IPS-18c (cell line): Measurements from ENCODE around the gene TMEM170B.
"Not testable (repeated sequence)": the region's sequence is repeated elsewhere in the genome, so short reads cannot be mapped to it uniquely, and the experiment has no call there.

Experiments used
- H3K4me3 ChIP-seq: 2 replicates; pipeline ENCODE4 v1.7.0; 2013; ENCODE audit warnings: low read depth, mild to moderate bottlenecking, low read length, moderate library complexity; ENCODE audit not compliant: insufficient read depth
- H3K9me3 ChIP-seq: one replicate; pipeline ENCODE4 v1.6.1; 2013; ENCODE audit warnings: mild to moderate bottlenecking, low read length, moderate library complexity; ENCODE audit not compliant: control insufficient read depth, insufficient read depth

The TMEM170B gene

GRCh38 chr6:11525468-11526155 lies 11.9 kb upstream of the TMEM170B start:
- no peaks in the 10 kb centered on the region for H3K9me3 ChIP-seq
- no peak overlapping the region for H3K4me3 ChIP-seq

GRCh38 chr6:11526156-11526505 lies 11.4 kb upstream of the TMEM170B start:
- H3K4me3 ChIP-seq = no peak overlapping the region
- H3K9me3 ChIP-seq = no peaks in the 10 kb centered on the region

- H3K4me3 ChIP-seq = no peak overlapping the region
Observed at GRCh38 chr6:11527274-11527870, 10.2 kb upstream of the TMEM170B start.

GRCh38 chr6:11528996-11529395 lies 8.6 kb upstream of the TMEM170B start:
- no peak overlapping the region for H3K4me3 ChIP-seq
- H3K9me3 ChIP-seq = no peaks in the 10 kb centered on the region

More at GRCh38 chr6:11527274-11527870, 10.2 kb upstream of the TMEM170B start:
- no peaks in the 10 kb centered on the region for H3K9me3 ChIP-seq

GRCh38 chr6:11532097-11532496 lies 5.5 kb upstream of the TMEM170B start:
- no peak overlapping the region for H3K4me3 ChIP-seq
- no peaks in the 10 kb centered on the region for H3K9me3 ChIP-seq

- H3K9me3 ChIP-seq = no peaks in the 10 kb centered on the region
Observed at GRCh38 chr6:11534561-11534960, 3.0 kb upstream of the TMEM170B start.

GRCh38 chr6:11535801-11536230 lies 1.7 kb upstream of the TMEM170B start:
- H3K4me3 ChIP-seq = no peak overlapping the region
- no peaks in the 10 kb centered on the region for H3K9me3 ChIP-seq

More at GRCh38 chr6:11534561-11534960, 3.0 kb upstream of the TMEM170B start:
- no peak overlapping the region for H3K4me3 ChIP-seq

- Histone ChIP-seq H3K9me3 (no peaks in the 10 kb centered on the region), H3K4me3 (peak overlapping the region; percentile 79)
Observed at GRCh38 chr6:11536795-11537194, 754 bp upstream of the TMEM170B start.

- H3K4me3 ChIP-seq = peak overlapping the region; percentile 79
- no peaks in the 10 kb centered on the region for H3K9me3 ChIP-seq
Observed at GRCh38 chr6:11538052-11538818, 686 bp downstream of the TMEM170B start.

GRCh38 chr6:11538819-11539468 lies 1.4 kb downstream of the TMEM170B start:
- Histone ChIP-seq H3K4me3 (peak overlapping the region; percentile 79; the same call in 1 of the 2 replicates), H3K9me3 (no peaks in the 10 kb centered on the region)

- H3K4me3 ChIP-seq = no peak overlapping the region
- H3K9me3 ChIP-seq = no peaks in the 10 kb centered on the region
Observed at GRCh38 chr6:11542863-11543262, 5.3 kb downstream of the TMEM170B start.

- Histone ChIP-seq H3K9me3 (no peaks in the 10 kb centered on the region), H3K4me3 (no peak overlapping the region)
Observed at GRCh38 chr6:11543919-11544518, 6.5 kb downstream of the TMEM170B start.

- not testable (repeated sequence) for H3K9me3 ChIP-seq, H3K4me3 ChIP-seq
Observed at GRCh38 chr6:11547846-11548245, 10.3 kb downstream of the TMEM170B start.

- H3K9me3 ChIP-seq, H3K4me3 ChIP-seq: not testable (repeated sequence)
Observed at GRCh38 chr6:11548578-11548977, 11.0 kb downstream of the TMEM170B start.

- H3K4me3 ChIP-seq = no peak overlapping the region
- no peaks in the 10 kb centered on the region for H3K9me3 ChIP-seq
Observed at GRCh38 chr6:11551053-11551452, 13.5 kb downstream of the TMEM170B start.

- no peaks in the 10 kb centered on the region for H3K9me3 ChIP-seq
- H3K4me3 ChIP-seq = no peak overlapping the region
Observed at GRCh38 chr6:11552442-11552841, 14.9 kb downstream of the TMEM170B start.

- Histone ChIP-seq H3K9me3 (no peaks in the 10 kb centered on the region), H3K4me3 (no peak overlapping the region)
Observed at GRCh38 chr6:11553824-11554223, 16.3 kb downstream of the TMEM170B start.
